NOMO-1 treated with dmso at 0.1 percent for 144 hours (cell line): ENCODE data around the gene PEX11B.
A peak's percentile ranks its signal among the peaks of the same experiment; 100 is the strongest.

Experiments used
- DNase-seq: peaks from one replicate; lab custom pipeline; 2025; ENCODE audit not compliant: unreplicated experiment; lab: John Stamatoyannopoulos, UW

Gene PEX11B, protein sequence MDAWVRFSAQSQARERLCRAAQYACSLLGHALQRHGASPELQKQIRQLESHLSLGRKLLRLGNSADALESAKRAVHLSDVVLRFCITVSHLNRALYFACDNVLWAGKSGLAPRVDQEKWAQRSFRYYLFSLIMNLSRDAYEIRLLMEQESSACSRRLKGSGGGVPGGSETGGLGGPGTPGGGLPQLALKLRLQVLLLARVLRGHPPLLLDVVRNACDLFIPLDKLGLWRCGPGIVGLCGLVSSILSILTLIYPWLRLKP

DNA sequence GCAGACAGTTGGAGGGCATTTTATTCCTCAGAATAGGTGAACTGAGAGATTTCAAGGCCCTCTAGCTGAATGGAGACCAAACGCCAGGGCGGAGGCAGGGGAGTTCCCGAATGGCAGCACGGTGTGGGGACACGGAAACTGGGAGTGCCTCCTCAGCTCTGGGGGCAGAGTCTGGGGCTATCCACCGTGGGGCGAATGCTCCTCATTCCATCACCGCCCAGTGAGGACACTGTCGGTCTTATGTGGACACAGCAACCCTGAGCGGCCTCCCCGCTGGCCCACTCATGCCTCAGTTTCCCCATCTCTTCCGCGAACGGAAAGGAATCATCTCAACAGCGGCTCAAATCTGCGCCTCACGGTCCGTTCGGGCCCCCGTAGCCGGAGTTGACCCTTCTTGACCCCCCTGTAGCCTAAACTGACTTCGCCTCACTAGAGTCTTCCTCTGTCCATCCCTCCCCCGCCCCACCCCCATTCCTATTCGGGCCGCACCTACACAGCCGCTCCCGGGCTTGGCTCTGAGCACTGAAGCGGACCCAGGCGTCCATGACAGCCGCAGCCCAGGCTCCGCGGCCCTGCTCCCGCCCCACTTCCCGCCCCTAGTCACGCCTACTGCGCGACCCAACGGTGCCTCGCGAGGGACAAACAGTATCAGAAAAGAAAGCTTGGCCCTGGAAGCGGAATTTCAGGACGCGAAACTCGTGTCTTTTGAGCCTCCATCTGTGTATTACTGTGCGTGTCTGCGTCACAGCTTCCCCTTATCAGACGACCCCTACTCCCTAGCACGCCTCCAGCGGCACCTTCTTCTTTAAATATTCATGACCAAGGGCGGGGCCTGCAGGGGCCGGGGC is at the start of gene PEX11B:
PEX11B (minus strand) TSS at position 574 of the 848 bp plus-strand sequence; CDS start at position 545, 29 bp downstream.
- DNase-seq, result peak; percentile 83

GRCh38 chr1:145967288-145967687 is 48.8 kb upstream of the PEX11B start:
- DNase-seq, result no peak

- no peak for DNase-seq
Observed at GRCh38 chr1:145965119-145965744, 46.7 kb upstream of the PEX11B start.

DNA sequence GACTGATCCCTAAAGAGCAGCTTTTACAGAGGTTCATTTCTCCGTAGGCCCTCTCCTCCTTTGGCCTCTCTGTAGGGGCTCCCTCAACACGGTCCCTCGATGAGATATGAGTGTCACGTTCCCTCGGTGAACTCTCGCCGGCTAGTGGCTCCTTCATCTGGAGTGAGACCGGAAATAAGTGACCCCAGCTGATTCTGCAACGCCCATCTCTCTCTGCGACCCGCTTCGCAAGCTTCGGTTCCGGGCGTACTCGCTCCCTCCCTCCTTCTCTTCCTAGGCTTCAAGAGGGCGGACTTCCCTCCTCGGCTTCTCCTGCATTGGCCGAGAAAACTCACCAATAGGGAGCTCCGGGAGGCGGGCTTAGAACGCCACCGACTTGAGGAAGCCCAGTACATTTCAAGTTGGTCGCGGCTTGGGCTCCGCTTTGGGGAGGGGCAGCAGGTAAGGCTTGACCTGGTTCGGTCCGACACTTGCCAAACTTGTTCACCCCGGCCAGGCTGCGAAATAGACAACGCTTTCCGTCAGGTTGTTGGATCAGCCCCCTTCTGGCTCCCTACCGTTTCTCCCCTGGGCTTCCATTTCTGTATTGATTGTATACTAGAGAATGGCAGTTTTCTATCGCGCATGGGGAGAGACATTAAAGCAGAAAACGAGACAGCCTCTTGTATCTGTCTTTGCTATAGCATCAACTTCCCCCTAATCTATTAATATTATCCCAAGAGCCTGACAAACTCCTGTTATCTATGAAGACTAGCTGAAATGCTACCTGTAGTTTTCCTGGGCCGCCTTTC is 46.0 kb upstream of the PEX11B start, which contains the start of the genes ANKRD34A and POLR3GL:
ANKRD34A (minus strand) TSS at position 248 of the 791 bp plus-strand sequence. CDS start 2,816 bp downstream, outside the sequence.
POLR3GL (plus strand) TSS at position 363 of the 791 bp plus-strand sequence. CDS start 10,176 bp downstream, outside the sequence.
- peak; percentile 83 for DNase-seq

DNA sequence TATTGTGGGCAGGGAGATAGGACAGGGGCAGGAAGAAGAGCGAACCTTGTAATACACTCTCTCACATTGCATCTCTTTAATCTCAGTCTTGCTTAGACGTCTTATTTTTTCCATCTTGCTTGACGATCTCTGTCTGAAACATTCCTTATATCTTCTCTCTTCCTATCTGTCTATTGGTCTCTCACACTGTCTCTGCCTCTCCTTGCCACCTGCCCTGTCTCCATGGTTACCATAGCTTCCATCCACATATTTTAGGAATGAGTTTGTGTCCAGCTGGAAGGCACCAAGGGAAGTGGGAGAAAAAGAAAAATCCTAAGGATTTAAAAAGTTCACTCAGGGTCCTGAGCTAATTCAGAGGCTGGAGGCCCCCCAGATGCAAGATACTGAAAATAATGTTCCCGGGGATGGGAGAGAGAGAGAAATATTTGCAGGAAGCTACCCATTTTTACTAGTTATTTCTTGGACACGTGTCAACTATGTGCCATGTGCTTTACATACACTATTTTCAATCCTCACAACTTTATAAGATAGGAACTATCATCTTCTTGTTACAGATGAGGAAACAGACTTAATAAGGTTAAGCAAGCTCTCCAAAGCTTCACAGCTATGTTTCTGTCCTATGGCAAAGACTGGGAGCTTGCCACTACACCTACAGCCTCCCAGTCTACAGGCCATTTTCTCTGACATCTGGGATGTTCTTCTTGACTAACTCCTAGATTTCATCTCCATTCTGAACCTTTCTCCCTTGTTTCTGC is 44.9 kb upstream of the PEX11B start:
- DNase-seq, result no peak

- DNase-seq, result no peak
Observed at GRCh38 chr1:145962157-145963102, 43.9 kb upstream of the PEX11B start.

DNA sequence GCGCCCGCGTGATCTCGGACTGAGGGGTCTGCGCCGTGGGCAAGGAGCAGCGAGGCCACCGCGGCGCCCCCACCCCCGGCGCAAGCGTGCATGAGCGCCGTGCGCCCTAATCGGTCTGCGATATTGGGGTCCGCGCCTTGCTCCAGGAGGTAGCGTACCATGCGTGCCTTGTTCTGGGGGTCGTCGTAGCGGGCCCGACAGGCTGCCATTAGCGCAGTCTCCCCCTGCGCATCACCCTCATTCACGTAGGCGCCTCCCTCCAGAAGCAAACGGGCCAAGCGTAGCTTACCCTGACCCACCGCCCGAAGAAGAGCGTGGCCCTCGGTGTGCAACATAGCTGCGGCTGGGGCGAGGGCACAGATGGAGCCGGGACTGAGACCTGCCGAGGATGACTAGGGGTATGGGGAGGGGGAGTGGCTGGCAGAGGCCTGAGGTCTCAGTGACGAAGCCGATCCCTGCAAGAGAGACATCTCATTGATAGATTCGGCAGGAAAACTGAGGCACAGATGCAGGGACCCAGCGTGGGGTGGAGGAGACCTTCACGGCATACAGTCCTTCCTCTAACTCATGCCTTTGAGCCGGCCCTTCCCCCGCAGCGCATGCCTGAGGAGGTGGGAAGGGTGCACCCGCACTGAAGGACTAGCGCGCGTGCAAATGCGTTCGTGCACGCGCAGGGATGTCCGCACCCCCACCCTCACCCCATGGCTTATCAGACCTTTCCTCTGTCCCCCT is 43.1 kb upstream of the PEX11B start:
- no peak for DNase-seq

DNA sequence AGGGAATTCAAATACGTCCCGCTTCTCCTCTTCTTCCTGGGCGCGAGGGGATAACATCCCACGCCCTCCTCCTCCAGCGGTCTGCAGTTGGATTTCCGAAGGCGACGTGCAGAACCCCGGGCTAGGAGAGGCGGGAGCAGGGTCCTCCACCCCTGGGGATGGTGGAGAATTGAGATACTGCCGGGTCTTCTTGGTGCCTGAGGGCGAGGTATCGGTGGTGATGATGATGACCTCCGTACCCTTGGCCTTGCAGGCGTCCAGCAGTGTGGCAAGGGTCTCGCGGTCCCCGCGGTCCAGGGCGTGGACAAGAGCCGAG is 42.5 kb upstream of the PEX11B start:
- DNase-seq, result no peak

DNA sequence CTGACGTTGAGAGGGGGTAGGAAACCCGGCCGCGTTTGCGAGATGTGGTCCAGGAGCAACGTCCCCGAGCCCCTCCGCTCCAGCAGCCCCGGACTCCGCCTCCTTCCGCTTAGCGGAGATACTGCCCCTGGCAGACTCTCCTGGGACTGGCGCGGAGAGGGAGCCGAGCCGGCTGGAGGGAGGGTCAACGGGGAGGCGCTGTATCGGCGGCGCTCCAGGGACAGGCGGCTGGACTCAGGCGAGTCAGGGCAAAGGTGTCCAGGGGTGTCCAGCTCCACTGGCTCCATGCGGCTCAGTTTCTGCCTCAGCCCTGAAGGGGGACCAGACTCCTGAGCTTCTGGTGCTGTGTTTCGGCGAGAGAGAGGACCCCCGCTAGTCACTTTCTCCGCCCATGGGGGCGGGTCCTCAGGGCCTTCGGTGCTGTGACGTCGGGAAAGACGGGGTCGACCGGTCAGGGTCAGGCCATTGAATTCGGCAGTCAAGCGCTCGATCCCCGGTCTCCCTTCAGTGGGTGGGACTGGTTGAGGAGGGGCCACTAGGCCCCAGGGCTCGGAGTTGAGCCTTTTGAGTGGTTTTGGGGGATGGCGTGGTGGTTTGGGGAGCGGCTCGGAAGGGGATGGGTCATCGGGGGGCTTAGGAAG is 42.1 kb upstream of the PEX11B start:
- no peak for DNase-seq

DNA sequence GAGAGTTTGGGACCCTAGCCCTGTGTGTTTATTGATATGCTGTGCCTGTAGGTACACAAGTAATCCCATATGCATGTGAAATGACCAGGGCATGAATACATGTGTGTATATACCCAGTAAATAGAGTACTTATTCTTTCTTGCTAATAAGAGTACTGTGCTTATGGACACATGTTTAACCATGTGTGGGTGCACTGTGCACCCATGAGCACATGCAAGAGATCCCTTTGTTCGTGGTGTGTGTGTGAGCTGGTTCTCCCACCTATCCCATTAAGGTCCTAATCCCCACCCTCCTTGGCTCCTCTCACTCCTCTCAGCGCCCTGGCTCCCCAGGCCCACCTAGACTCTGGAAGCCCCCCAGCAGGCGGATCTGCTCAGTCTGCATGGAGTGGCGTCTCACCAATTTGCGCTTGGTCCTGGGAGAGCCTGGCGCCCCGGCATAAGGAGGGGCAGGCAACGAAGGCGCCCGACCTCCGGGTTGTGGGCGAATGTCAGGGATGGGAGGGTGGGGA is 41.5 kb upstream of the PEX11B start:
- DNase-seq, result no peak

- no peak for DNase-seq
Observed at GRCh38 chr1:145959333-145959732, 40.8 kb upstream of the PEX11B start.

DNA sequence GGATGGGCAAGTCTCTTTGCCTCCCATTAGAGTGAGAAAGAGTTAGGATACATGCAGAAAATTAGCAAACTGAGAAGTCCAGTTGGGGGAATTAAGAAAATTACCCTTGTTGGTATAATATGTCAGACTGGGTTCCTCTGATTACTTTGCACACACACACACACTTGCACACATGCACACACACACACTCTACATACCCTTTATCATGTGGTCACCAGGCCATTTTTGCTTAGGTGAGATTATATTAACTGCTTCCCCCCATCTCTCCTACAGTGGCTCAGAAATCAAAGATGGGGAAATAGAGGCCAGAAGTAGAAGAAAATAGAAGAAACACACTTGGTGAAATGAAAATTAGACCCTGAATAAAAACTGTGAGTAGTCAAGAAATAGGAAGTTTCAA is 40.2 kb upstream of the PEX11B start:
- DNase-seq, result no peak

- peak; percentile 90 for DNase-seq
Observed at GRCh38 chr1:145957443-145958319, 39.2 kb upstream of the PEX11B start, which contains the start of gene LIX1L. Gene LIX1L (minus strand): TSS chr1:145958017. CDS start chr1:145957927, 90 bp downstream.

GRCh38 chr1:145956781-145957442 is 38.4 kb upstream of the PEX11B start:
- no peak for DNase-seq

DNA sequence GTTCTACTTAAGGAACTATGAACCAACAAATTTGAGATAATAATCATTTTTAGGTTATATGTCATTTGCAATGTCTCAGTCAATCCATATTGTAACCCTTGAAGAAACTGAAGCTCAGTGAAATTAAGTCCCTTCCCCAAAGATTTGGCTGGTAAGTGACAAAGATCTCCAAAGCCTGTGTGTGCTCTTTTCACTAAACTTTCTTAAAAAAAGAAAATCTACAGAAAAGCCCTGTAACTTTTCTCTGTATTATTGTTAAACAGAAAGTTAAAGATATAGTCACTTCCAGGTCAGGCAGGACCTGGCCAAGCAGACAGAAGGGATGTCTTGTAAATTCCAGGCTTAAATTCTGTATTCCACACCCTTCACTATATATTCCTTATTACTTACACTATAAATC is 37.8 kb upstream of the PEX11B start:
- no peak for DNase-seq

DNA sequence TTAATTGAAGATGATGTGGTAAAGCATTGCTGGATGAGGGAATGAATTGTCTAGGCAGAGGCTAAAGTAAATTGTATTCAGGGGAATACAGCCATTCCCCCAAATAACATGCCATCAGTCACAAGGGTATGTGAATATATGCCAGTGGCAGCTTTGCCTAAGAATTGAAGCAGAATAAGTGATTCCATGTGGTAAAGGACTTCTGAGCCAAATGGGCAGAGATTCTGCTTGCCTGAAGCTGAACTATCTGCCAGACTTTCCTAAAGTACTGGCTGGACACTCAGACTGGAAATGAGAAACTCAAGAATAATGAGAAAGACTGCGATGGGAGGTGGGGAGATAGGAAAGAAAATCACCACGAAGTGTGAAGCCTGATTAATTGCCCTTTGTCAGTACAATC is 36.9 kb upstream of the PEX11B start:
- no peak for DNase-seq
